PFSK-1 (cell line): ENCODE results near the gene MAOA.

Experiments
- FOXP2 ChIP-seq: optimal IDR thresholded peaks from 2 replicates; pipeline ENCODE3; 2011; ENCODE audit warnings: borderline replicate concordance, control low read depth, inconsistent platforms; ENCODE audit not compliant: insufficient read depth; ENCODE audit errors: extremely low read length, extremely low read depth
- POLR2AphosphoS5 ChIP-seq: IDR thresholded peaks from 2 replicates; pipeline ENCODE4 v1.6.1; 2012; ENCODE audit warnings: low read depth, mild to moderate bottlenecking, control low read depth, low read length, moderate library complexity
- SIN3A ChIP-seq: IDR thresholded peaks from 2 replicates; pipeline ENCODE4 v1.6.1; 2012; ENCODE audit warnings: mild to moderate bottlenecking, low read length, moderate library complexity, borderline replicate concordance; ENCODE audit not compliant: insufficient read depth
- TAF1 ChIP-seq: IDR thresholded peaks from 2 replicates; pipeline ENCODE4 v1.6.1; 2012; ENCODE audit warnings: low read length, control low read depth, borderline replicate concordance; ENCODE audit not compliant: insufficient read depth
- TF ChIP-seq, protein P1 (sequence below), 2 experiments: IDR thresholded peaks; 2 replicates each; pipeline versions ENCODE4 v1.6.1 to v1.8.0; 2011 to 2012; ENCODE audit warnings: low read depth in 2 of 2, low read length in 2 of 2, control low read depth in 1 of 2, inconsistent platforms in 1 of 2, mild to moderate bottlenecking in 1 of 2, moderate library complexity in 1 of 2; ENCODE audit not compliant: insufficient read depth in 1 of 2

The MAOA gene

DNA sequence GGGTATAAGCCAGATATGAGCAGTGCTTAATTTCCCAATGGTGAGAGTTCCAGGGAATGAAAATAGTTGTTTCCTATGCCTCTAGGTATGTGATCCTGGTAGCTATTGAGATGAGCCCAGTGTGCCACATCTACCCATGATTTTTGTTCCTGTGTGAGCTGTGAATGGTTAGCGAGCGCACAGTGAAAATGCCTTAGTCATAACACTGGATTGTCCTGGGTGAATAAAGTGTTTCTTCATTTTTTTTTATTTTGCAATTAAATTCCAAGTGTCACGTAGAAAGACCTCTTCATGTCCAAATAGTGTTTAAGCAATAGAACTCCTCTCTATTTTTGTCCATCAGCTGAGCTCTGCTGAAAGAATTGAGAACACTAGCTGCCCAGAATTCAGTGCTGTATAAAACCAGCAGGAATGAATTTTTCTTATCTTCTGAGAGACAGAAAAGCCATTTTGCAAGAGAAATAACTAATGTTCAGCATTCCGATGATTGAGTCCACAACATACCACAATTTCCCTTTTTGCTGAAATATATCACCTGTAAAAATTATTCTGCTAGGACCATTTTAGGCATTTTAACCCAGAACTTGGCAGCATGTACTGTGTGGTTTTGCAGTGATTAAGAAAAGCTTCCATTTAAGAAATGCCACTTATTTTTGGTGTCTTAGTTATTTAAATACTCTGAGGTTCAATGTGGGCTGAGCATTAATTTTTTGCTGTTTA is 5.6 kb downstream of the MAOA start:
- TF ChIP-seq POLR2AphosphoS5 (no peak), FOXP2 (no peak), TAF1 (no peak), SIN3A (no peak)
- TF ChIP-seq, protein P1, sequence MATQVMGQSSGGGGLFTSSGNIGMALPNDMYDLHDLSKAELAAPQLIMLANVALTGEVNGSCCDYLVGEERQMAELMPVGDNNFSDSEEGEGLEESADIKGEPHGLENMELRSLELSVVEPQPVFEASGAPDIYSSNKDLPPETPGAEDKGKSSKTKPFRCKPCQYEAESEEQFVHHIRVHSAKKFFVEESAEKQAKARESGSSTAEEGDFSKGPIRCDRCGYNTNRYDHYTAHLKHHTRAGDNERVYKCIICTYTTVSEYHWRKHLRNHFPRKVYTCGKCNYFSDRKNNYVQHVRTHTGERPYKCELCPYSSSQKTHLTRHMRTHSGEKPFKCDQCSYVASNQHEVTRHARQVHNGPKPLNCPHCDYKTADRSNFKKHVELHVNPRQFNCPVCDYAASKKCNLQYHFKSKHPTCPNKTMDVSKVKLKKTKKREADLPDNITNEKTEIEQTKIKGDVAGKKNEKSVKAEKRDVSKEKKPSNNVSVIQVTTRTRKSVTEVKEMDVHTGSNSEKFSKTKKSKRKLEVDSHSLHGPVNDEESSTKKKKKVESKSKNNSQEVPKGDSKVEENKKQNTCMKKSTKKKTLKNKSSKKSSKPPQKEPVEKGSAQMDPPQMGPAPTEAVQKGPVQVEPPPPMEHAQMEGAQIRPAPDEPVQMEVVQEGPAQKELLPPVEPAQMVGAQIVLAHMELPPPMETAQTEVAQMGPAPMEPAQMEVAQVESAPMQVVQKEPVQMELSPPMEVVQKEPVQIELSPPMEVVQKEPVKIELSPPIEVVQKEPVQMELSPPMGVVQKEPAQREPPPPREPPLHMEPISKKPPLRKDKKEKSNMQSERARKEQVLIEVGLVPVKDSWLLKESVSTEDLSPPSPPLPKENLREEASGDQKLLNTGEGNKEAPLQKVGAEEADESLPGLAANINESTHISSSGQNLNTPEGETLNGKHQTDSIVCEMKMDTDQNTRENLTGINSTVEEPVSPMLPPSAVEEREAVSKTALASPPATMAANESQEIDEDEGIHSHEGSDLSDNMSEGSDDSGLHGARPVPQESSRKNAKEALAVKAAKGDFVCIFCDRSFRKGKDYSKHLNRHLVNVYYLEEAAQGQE (IDR thresholded peaks at IDR 0.05; ENCODE audit: insufficient read depth in 1 of 2, low read depth in 2 of 2, low read length in 2 of 2): no peak

DNA sequence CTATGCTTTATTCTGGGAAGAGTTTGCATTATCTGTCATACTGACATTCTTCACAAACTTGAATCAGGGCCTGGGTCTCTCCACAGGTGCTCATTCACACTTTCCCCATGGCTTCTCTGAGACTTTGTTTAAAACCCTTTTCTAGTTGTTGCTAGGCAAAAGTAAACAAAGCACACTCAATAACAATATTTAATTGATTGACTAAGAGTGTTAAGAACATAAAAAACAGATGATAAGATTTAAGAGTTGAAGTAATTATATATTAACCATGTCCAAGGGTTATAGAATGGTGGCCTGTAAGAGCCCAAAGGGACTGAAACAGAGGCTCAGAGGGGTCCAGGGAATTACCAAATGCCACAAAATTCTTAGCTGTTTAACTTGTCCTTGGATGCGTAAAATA is 7.1 kb downstream of the MAOA start:
- TF ChIP-seq, protein P1 (IDR thresholded peaks at IDR 0.05; ENCODE audit: insufficient read depth in 1 of 2, low read depth in 2 of 2, low read length in 2 of 2): no peak
- TF ChIP-seq SIN3A: no peak
- no peak for TF ChIP-seq TAF1
- TF ChIP-seq POLR2AphosphoS5: no peak
- no peak for TF ChIP-seq FOXP2

DNA sequence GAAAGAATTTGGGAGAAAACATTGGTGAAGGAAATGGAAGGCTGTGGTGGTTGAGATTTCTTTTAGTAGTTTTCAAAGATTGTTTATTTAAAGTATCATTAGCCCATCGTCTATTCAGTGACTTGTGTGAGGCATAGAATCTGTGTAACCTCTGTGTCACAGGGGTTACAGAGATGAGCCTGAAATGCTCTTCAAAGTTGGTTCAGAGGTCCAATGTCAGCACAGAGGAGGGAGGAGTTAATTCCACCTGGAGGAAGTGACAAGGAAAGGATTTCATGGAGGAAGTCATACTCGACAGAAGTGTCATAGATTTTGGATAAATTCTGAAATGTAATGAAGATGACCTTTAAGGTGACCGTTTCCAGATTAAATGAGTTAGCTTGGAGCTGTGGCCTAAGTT is 8.2 kb downstream of the MAOA start:
- no peak for TF ChIP-seq FOXP2
- TF ChIP-seq POLR2AphosphoS5: no peak

DNA sequence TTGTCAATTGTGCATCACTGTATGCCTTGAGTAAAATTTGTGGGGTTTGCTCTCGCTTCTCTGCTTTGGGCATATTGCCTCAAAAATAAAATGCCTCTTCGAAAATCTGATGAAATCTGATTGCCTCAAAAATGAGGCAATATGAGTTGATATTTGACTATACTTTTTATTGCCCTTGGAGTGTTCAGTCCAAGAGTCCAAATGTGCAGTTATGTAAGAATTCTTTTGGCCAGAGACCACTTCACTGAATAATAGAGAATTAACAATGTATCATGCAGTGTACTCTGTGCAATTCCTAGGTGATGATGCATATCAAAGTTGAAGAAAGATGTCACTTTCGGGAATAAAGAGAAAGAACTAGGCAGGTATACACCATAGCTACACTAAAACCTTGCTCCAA is 8.6 kb downstream of the MAOA start:
- TF ChIP-seq FOXP2 (no peak), SIN3A (no peak), POLR2AphosphoS5 (no peak), TAF1 (no peak)
- TF ChIP-seq, protein P1 (IDR thresholded peaks at IDR 0.05; ENCODE audit: insufficient read depth in 1 of 2, low read depth in 2 of 2, low read length in 2 of 2): no peak

DNA sequence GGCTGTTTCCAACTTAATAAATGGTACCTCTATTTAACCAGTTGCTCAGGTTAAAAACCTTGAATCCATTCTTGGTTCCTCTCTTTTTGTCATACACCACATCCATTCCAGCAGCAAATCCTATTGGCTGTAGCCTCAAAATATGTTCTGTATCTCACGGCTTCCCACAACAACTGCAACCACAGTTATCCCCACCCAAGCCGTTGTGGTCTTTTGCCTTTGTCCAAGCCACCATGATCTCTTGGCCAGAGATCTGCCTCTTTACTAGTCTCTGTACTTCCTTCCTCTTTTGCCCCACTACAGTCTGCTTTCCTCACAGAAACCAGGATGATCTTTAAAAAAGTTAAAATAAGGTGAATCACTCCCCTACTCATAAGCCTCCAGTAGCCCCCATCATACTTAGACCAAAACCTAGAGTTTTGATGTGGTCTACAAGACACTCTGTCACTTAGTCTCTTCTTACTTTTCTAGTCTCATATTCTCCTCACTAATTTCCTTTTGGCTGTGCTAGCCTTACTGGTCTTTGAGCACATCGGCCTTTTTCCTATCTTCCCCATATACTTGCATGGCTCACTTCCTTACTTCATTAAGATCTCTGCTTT is 10.3 kb downstream of the MAOA start:
- TF ChIP-seq, protein P1 (IDR thresholded peaks at IDR 0.05; ENCODE audit: insufficient read depth in 1 of 2, low read depth in 2 of 2, low read length in 2 of 2): no peak
- TF ChIP-seq FOXP2 (no peak), TAF1 (no peak), POLR2AphosphoS5 (no peak), SIN3A (no peak)
